Mammary epithelial cell (primary cell): Measurements from ENCODE around the gene CRACDL.

Experiments
- EZH2 ChIP-seq: IDR thresholded peaks from 2 replicates; pipeline ENCODE4 v1.6.1; 2012; ENCODE audit warnings: low read length, inconsistent platforms, borderline replicate concordance
- TF ChIP-seq, protein P1 (sequence below), 2 donors: IDR thresholded peaks in 1 of 2; conservative IDR thresholded peaks in 1 of 2; 2 replicates each; pipeline ENCODE4 v1.5.1; 2011 to 2012; ENCODE audit warnings: inconsistent platforms in 2 of 2, low read length in 2 of 2, mild to moderate bottlenecking in 2 of 2, control low read depth in 1 of 2, low read depth in 1 of 2; ENCODE audit not compliant: insufficient read depth in 1 of 2; ENCODE audit errors: extremely low read depth in 1 of 2

DNA sequence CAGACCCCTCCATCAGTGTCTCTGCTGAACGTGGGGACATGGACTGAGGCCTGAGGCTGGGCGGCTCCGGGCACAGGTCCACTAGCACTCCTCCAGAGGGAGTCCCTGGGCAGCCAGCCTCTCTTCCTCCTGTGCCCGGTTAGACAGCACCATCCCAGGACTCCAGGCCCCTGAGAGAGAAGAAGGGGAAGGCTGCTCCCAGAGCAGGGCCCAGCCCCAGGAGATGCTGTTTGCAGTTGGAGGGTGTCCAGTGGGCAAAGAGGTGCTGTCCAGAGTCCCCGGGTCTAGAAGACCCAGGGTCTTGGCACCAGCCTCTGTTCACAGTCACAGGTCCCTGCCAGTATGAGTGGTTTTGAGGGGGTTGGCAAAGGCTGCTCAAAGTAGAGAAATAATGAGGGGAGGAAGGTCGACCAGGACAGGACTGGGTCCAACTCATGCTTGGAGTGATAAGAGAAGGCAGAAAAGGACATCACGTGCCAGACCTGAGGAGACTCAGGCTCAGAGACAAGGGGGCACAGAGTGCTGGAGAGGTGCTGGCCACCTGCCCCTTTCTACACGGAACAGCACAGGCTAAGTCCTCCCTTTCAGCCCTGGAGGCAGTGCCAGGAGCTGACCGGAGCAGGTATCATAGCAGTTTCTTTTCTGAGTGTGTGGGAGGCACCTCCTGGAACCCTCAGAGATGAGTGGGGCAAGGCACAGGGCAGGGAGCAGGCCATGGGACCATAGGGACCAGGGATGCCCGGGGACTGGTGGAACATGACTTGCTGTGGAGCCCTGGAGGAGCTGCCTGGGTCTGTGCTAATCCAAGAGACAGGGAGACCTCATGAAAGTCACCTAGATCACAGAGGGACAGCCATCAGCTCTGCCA lies 21.1 kb downstream of the CRACDL start:
- TF ChIP-seq, protein P1, sequence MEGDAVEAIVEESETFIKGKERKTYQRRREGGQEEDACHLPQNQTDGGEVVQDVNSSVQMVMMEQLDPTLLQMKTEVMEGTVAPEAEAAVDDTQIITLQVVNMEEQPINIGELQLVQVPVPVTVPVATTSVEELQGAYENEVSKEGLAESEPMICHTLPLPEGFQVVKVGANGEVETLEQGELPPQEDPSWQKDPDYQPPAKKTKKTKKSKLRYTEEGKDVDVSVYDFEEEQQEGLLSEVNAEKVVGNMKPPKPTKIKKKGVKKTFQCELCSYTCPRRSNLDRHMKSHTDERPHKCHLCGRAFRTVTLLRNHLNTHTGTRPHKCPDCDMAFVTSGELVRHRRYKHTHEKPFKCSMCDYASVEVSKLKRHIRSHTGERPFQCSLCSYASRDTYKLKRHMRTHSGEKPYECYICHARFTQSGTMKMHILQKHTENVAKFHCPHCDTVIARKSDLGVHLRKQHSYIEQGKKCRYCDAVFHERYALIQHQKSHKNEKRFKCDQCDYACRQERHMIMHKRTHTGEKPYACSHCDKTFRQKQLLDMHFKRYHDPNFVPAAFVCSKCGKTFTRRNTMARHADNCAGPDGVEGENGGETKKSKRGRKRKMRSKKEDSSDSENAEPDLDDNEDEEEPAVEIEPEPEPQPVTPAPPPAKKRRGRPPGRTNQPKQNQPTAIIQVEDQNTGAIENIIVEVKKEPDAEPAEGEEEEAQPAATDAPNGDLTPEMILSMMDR (conservative IDR thresholded peaks at IDR 0.05 in 1 of 2, IDR thresholded peaks at IDR 0.05 in 1 of 2; ENCODE audit: extremely low read depth in 1 of 2, insufficient read depth in 1 of 2, low read depth in 1 of 2, low read length in 2 of 2): no peak
- no peak for TF ChIP-seq EZH2
